GM10847 (cell line): Measurements from ENCODE around the gene LAMC3.

Experiments used
- POLR2A ChIP-seq: IDR thresholded peaks from 2 replicates; pipeline ENCODE4 v1.6.1; 2011; ENCODE audit not compliant: insufficient read length; ENCODE audit errors: extremely low read depth

Gene LAMC3

DNA sequence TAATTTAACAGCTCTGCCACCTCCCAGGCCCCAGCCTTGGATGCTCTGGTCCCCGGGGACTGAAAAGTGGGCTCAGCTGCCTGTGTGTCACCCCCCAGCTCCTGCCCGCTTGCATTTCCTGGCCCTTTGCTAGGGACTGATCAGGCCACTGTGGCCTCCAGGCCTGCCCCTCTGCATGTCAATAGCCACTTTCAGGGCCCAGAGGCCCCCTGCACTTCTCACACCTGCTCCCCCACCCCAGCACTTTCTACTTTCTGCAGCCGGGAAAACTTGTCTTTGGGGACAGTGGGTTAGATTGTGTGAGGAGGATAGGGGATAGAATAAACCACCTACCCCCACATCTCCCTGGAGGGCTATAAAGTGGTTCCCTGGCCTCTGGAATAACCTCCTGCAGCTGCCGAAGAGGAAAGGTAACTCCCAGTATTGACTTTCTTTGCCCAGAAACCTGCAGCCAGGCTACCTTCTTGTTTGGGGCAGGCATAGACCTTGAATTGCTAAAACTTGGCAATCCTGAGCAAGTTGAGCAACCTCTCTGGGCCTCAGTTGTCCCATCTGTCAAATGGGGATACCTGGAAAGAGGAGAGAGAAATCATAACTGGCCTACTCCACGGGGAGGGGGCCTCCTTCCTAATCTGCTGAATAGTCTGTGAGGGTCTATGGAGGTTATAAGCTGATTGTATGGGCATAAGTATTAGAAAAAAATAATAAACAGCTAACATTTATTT is 95.2 kb downstream of the LAMC3 start:
- TF ChIP-seq POLR2A: no peak

DNA sequence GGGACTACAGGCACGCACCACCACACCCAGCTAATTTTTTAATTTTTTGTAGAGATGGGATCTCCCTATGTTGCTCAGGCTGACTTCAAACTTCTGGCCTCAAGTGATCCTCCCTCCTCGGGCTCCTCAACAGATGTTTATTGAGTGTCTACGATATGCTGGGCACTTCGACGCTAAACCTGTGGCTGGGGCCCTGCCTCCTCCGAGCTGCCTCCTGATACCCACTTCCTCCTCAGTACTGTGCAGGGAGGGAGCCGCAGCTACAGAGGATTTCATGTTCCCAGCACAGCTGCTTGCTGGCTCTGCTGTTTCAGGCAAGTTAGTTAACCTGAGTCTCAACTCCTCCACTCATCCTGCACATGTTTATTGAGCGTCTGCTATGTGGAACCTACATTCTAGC is 97.0 kb downstream of the LAMC3 start:
- TF ChIP-seq POLR2A: no peak

DNA sequence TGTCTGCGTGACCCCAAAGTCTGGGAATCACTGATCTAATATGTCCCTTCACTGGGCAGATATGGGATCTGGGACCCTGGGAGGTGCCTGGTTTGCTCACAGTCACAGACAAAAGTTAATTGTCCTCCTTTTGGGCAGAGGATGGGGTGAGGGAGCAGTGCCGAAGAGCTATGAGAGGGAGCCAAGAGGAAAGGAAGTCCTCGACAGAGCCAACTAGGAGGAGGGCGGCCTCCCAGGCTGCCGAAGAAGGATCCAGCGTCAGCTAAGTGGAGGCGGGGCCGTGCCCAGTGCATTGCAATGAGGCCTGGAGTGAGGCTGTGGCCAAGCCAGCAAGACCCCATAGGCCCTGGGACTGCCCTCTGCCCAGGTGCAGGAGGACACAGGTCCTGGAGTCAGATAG is 98.8 kb downstream of the LAMC3 start:
- no peak for TF ChIP-seq POLR2A

DNA sequence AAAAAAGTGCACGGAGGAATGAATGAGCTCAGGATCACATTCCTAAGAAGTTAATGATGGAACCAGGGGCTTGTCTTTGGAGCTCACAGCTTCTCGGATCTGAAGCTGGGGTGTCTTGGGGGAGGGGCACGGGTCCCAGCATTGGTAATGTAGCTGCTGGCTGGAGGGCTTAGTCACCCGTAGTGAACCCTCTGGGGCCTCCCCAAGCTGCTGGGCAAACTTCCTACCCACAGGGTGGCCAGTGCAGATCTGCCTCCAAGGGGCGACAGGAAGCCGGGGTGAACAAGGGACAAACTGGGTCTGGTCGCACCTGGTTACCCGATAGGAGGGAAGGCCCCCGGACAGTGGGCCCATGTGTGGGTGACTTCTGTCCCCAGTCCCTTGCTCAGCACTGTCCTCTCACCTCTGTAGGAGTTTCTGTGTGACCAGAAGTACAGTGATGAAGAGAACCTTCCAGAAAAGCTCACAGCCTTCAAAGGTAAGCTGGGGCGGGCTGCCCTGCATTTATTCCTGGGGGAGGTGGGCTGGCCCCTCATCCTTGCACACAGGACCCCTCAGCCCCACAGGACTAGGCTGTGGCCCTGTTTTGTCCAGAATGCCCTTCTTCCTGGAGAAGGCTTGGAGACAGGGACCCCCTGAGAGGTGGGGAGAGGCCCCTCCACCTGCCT is 102.3 kb downstream of the LAMC3 start:
- TF ChIP-seq POLR2A: no peak

DNA sequence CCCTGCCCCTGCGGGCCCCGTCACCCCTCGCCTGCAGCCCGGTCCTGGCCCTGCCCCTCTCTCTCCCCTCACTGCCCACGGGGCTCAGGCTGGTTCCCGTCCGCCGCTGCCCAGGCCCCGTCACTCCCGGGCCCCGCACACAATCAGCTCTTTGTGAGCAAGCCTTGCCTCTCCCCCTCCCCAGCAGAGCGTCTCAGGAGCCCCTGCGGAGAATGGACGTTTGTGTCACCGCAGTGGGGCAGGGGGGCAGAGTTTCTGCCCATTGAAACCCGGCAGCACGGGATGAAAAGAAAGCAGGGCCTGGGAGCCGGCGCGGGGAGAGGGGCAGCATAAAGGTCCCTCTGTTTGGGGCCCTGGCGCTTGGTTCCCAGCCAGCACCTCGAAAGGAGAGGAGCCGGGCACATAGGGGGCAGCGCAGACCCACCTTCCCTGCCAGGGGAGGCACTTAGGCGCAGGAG is 102.9 kb downstream of the LAMC3 start:
- no peak for TF ChIP-seq POLR2A

DNA sequence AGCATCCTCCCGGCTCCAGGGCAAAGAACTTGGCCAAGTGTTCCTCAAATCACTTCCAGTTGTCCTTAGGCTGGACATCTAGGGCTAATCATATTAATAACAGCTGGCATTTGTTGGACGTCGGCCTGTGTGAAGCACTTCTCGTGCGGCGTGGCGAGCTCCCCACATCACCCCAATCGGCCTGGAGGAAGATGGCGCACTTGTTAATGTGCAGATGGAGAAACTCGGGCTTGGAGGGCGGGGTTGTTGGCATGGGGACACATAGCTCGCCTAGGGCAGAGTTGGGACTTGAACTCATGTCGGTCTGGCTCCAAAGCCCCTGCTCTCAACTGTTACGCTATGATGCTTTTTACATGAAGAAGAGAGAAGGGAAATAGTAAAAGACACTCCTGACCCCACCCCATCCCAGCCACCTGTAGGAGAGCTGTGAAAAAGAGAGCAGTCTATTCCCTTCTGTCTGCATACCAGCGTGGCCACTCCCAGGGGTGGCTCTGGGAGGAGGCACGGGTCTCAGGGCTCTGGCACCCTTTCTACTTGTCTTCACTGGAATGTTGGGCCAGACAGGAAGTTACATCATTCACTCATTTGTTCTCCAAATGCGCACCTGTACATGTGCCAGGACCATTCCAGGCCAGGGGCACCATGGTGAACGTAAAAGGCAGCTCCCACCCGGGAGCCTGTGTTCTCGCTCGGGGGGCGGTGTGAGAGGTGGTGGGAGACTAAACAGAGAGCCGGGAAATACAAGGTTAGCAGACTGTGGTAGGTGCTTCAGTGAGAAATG is 103.6 kb downstream of the LAMC3 start:
- TF ChIP-seq POLR2A: no peak

DNA sequence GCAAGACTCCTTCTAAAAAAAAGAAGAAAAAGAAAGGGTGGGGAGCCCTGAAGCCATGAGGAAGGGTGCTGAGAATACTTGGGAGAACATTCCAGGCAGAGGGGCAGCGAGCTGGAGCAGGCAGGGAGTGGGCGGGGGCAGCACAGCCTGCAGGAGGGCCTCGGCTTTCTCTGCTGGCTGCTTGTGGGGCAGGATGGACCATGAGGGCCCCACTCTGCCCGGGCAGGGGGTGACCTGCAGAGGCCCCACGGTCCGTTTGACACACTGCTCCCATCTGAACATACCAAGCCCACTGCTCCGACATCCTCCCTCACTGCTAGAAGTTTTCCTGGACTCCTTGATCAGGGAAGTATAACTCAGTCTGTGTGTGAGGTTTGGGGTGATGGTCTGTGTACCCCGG is 104.7 kb downstream of the LAMC3 start:
- no peak for TF ChIP-seq POLR2A

DNA sequence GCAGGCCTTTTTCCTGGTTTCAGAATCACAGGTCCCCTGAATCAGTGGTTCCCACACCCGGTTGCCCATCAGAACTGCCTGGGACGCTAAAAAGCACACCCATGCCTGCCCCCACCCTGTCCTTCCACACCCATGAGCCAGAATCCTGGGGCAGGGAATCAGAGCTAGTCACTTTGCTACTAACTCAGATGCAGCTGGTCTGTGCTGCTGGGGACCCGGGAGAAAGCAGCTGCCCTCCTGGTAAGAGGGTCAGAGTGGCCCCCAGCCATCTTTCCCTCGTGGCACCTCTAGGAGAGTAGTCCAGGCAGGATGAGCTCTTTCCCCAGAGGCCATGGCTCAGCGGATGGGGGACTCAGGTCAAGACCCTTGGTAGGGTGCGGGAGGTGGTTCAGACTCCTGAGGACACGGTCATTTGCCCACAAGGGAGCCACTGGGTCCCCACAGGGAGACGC is 105.1 kb downstream of the LAMC3 start:
- TF ChIP-seq POLR2A: no peak

DNA sequence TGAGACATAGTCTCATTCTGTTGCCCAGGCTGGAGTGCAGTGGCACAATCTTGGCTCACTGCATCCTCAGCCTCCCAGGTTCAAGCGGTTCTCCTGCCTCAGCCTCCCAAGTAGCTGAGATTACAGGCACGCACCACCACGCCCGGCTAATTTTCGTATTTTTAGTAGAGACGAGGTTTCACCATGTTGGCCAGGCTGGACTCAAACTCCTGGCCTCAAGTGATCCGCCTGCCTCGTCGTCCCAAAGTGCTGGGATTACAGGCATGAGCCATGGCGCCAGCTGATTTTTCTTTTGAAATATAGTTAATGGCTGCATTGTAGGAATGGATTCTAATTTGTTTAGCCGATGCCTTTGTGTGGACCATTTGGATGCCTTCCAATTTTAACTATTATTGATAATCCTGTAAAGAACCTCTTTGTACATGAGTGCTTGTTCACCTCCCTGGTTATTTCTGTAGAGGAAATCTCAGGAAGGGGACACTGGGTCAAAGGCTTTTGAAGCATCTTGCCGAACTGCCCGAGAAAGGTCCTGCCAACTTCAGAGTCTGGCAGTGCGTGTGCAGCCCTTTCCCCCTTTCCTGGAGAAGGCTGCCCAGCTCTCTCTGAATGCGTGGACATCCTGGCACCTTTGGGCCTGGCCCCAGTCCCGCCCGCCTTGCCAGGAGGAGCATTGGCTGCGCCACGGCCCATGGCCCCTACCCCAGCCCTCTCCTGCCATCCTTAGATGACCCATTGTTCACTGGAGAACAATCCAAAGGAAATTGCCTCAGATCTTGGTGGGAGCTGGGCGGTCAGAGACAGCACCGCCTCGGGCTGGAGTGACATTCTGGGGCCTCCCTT is 107.5 kb downstream of the LAMC3 start:
- no peak for TF ChIP-seq POLR2A

DNA sequence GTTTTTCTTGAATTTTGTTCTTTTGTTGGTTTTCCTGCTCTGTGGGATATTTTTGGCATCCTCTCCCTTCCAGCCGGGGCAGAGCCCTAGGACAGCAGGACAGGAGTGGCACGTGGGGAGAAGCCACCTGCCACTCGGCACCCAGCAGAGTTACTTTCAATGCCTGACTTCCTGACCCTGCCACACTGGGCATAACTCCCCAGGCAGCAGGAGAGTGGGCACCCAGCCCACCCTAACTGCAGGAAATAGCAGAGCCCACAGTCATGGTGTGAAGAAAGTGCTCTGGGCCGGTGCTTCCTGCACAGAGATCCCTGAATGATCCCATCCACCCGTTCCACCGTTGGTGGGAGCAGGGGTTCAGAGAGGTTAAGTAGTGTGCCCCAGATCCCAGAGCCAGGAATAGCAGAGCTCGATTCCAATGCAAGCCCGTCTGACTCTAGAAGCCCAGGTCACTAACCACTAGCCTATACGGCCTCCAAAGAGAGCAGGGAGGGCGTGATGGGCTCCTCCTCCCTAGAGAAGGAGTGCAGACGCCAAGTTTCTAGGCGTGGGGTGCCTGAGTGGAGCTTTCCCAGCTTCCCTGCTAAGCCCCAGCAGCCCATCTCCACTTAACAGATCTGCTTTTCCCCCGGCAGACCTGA is 108.3 kb downstream of the LAMC3 start:
- no peak for TF ChIP-seq POLR2A

DNA sequence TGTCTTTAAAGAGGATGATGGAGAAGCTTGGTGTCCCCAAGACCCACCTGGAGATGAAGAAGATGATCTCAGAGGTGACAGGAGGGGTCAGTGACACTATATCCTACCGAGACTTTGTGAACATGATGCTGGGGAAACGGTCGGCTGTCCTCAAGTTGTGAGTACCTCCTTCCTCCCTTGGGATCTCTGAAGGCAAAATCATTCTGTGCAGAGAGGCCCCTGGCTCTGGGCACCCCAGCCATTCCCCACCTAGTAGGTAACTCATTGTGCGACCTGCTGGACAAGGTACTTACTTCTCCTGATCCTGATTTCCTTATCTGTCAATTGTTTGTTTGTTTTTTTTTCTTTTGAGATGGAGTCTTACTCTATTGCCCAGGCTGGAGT is 108.8 kb downstream of the LAMC3 start:
- no peak for TF ChIP-seq POLR2A

DNA sequence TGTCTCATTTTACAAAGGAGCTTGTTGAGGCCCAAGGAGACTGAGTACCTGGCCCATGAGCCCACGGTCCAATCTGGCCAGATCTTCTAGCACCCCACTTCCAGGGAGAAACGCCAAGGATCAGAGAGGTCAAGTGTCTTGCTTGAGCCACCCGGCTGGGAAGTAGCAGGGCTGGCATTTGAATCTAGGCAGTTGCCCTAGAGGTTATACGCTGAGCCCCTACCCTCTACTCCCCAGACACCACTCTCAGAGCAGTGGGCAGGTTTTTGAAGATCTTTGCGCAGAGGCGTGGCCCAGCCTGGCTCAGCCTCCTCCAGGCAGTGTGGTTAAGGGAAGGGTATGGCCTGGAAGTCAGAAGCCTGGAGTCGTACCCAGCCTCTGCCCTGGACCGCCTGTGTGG is 110.6 kb downstream of the LAMC3 start:
- TF ChIP-seq POLR2A: no peak

DNA sequence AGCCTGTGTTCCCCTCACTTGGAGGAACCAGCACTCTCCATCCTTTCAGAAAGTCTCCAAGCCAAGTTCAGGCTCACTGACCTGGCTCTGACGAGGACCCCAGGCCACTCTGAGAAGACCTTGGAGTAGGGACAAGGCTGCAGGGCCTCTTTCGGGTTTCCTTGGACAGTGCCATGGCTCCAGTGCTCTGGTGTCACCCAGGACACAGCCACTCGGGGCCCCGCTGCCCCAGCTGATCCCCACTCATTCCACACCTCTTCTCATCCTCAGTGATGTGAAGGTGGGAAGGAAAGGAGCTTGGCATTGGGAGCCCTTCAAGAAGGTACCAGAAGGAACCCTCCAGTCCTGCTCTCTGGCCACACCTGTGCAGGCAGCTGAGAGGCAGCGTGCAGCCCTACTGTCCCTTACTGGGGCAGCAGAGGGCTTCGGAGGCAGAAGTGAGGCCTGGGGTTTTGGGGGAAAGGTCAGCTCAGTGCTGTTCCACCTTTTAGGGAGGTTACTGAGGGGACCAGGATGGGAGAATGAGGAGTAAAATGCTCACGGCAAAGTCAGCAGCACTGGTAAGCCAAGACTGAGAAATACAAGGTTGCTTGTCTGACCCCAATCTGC is 111.8 kb downstream of the LAMC3 start:
- TF ChIP-seq POLR2A: no peak

DNA sequence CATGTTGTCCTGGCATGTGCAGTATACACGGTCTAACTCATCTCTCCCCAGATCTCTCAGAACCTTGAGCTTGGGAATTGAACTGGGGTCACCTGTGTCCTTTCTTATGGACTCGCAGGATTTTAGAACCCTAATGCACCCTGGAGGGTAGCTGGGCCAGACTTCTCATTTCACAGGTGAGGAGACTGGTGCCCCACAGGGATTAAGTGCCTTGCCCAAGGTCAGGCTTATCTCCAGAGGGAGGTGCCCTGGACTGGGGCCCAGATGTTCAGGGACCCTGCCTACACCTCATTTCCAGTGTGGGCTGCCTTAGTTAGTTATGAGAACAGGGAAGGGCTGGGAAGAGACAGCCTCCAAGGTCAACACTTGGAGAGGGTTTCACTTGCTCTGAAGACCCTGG is 112.4 kb downstream of the LAMC3 start:
- TF ChIP-seq POLR2A: no peak
